HL-60/S4 (cell line): Measurements from ENCODE around the gene ABCB11.

ENCODE experiments used
- in situ Hi-C: fragments of 300-500 bp; cut with MboI; formaldehyde crosslinking; loops from 2 replicates; pipeline ENCODE4 v1.14.3; 2022; ENCODE audit warnings: low sequenced_read_pairs

The ABCB11 gene

DNA sequence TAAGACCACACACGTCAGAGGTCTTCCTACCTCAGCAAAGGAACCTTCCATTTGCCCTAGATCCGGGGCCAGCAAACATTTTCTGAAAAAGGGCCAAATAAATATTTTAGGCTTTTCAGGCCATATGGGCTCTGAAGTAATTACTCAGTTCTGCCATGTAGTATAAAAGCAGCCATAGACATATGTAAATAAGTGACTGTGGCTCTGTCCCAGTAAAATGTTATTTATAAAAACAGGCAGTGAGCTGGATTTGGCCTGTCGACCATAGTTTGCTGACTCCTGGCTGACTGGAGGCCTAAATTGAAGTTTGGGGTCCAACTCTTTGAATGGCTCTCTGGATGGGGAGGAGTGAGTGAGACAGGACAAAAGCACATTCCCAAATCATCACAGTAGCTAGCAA, 49.5 kb downstream of the ABCB11 start:
- in situ Hi-C loops, result no loop called here

DNA sequence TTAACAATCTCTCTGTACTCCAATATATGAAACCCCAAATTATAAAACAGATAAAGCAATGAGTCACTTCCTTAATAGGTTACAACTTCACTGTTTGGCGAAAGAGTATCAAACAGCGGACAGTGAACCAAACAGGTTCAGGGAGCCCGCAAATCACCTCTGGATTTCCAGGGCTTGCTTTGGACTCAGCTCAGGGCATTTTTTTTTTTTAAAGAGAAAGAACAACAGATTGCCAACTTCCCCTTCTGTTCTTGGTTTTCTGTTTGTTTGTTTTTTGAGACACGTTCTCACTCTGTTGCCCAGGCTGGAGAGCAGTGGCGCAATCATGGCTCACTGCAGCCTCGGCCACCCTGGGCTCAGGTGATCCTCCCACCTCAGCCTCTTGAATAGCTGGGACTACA, 52.7 kb downstream of the ABCB11 start:
- in situ Hi-C loops, result no loop called here

DNA sequence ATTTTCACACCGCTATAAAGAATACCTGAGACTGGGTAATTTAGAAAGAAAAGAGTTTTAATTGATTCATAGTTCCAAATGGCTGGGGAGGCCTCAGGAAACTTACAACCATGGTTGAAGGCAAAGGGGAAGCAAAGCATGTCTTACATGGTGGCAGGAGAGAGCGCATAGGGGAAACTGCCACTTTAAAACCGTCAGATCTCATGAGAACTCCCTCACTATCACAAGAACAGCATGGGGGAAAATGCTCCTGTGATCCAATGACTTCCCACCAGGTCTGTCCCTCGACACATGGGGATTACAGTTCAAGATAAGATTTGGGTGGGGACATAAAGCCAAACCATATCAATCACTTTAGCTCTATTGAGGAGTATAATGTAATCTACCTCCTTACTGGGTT, 53.5 kb downstream of the ABCB11 start:
- in situ Hi-C loops, result no loop called here

DNA sequence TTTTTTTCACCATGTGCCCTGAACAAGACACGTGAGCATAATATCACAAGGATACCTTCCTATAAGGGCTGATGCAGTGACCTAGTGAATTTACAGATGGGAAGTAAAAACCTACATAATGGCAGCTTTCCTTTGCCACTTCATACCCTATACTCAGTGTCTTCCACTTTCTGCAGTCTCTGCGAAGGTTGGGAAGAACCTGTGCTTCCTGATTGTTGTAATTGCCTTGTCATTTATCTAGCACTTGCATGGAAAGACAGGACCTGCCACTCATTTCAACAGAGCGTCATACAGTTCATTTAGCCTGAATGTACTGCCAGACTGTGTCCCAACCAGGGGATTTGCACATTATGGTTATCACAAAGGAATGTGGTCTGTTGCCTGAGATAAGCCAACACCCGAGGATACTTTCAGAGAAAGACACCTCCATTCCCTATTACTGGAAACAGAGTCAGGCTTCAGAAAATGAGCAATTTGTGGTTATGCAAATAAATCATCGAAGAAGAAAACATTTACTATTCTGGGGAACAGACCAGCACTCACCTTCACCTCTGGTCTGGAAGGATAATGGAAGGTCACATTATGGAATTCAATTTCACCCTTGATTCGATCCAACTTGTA, 55.0 kb downstream of the ABCB11 start:
- in situ Hi-C loops, result no loop called here

GRCh38 chr2:168974428-168974827, 56.7 kb downstream of the ABCB11 start:
- in situ Hi-C loops, result no loop called here

GRCh38 chr2:168971261-168971660, 59.9 kb downstream of the ABCB11 start:
- in situ Hi-C loops, result no loop called here

GRCh38 chr2:168970711-168971233, 60.4 kb downstream of the ABCB11 start:
- in situ Hi-C loops, result no loop called here

DNA sequence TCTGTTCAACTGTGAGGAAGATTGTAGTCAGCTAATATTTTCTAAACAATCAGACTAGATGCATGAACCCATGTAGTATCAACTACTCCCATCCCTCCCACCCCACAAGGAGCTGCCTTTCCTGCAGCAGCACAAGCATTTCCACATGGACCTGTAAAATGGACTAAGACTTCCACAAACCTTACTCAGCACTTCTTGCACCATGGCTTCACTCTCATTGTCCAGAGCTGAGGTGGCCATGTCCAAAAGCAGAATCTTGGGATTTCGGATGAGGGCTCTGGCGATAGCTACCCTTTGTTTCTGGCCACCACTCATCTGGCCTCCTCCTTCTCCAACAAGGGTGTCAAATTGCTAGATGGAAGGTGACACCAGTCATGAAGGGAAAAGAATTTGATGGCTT, 61.3 kb downstream of the ABCB11 start:
- in situ Hi-C loops, result loop anchor here (10.0 kb wide), 1 partner anchor 165 kb away; no protein-coding TSS in a partner anchor

GRCh38 chr2:168968342-168968741, 62.8 kb downstream of the ABCB11 start:
- in situ Hi-C loops, result loop anchor here (10.0 kb wide), 1 partner anchor 166 kb away; no protein-coding TSS in a partner anchor

- in situ Hi-C loops, result loop anchor here (10.0 kb wide), 1 partner anchor 170 kb away; no protein-coding TSS in a partner anchor
Observed at GRCh38 chr2:168964251-168964807, 66.8 kb downstream of the ABCB11 start.

- in situ Hi-C loops, result loop anchor here (10.0 kb wide), 1 partner anchor 172 kb away; no protein-coding TSS in a partner anchor
Observed at GRCh38 chr2:168962636-168963035, 68.5 kb downstream of the ABCB11 start.

- in situ Hi-C loops, result loop anchor here (10.0 kb wide), 1 partner anchor 173 kb away; no protein-coding TSS in a partner anchor
Observed at GRCh38 chr2:168961450-168962229, 69.5 kb downstream of the ABCB11 start.

DNA sequence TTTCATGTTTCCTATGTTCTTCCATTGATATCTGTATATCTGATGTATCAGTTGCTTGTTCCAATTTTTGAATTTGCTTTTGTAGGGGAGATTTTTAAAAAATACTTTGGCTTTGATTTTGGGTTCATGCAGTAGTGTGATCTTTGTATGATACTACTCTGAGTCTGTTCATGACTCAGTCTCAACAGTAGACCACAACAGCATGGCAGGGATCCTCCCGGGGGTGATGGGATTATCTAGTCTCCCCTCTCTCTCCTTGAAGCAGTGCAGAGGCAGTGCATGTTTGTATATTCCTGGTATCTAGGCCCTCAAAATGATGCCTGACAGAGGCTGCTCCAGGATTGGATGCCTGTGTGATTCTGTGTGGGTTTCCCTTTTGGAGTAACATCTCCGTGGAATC, 74.7 kb downstream of the ABCB11 start:
- in situ Hi-C loops, result no loop called here

DNA sequence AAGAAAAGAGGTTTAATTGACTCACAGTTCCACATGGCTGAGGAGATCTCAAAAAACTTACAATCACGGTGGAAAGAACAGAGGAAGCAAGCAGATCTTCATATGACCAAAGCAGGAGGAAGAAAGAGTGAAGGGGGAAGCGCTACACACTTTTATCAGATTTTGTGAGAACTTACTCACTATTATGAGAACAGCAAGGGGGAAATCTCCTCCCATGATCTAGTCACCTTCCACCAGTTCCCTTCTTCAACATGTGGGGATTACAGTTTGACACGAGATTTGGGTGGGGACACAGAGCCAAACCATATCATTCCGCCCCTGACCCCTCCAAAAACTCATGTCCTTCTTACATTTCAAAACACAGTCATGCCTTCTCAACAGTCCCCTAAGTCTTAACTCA, 75.8 kb downstream of the ABCB11 start:
- in situ Hi-C loops, result no loop called here

GRCh38 chr2:168954256-168954655, 76.9 kb downstream of the ABCB11 start:
- in situ Hi-C loops, result no loop called here

- in situ Hi-C loops, result no loop called here
Observed at GRCh38 chr2:168952424-168952823, 78.7 kb downstream of the ABCB11 start.

- in situ Hi-C loops, result no loop called here
Observed at GRCh38 chr2:168951871-168952270, 79.3 kb downstream of the ABCB11 start.

DNA sequence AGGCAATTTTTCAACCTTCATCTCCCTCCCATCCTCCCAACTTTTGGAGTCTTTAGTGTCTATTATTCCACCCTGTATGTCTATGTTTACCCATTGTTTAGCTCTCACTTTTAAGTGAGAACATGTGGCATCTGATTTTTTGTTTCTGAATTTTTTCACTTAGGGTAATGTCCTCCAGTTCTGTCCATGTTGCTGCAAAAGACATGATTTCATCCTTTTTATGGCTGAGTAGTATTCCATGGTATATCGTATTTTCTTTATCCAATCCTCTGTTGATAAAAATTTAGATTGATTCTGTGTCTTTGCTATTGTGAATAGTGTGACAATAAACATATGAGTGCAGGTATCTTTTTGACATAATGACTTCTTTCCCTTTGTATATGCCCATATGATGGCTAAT, 81.8 kb downstream of the ABCB11 start:
- in situ Hi-C loops, result no loop called here

DNA sequence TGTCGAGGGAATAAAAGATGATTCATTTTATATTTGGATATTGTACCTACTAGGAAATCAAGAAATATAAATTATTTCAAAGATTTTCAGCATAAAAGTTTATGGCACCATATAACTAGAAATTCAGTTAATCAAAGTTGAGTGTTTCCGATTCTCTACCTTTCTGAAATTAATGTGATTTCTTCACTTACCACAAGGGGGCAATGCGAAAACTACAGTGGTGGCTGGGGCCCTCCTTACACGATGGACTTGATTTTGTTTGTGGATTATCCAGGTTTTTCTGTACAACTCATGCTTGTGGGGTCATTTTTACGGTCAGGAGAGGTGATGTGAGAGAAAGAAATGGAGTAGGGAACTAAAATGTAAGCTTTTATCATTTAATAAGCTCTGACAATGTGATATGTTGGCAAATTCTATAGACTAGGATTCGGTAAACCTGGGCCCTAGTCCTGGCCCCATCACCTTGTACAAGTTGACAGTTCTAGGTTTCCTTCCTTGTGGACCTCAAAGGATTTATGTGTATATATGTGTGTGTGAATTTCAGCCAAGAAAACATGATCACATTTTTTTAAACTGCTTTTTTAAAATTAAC, 82.4 kb downstream of the ABCB11 start:
- in situ Hi-C loops, result no loop called here

- in situ Hi-C loops, result no loop called here
Observed at GRCh38 chr2:168945508-168945907, 85.6 kb downstream of the ABCB11 start.

DNA sequence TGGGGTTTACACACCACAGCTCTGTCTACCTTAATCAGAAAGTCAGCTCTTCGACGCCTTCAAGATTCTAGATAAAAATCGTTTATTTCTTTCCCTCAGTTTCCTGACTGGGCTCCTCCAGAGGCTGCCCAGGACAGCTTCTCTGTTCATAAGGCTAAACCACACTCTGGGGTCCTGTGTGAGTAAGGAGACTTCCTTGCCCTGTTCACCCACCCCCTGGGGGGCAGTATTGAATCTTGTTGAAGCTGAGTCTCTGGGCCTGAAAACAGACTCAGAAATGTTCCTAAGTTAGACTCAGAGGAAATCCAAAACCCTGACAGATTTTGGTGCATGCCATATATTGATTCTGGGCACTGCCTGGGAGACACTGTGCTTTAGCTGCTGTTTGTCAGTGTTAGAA, 87.1 kb downstream of the ABCB11 start:
- in situ Hi-C loops, result no loop called here
